Endothelial cell of umbilical vein (primary cell): ENCODE results near the gene TPRKB. TPM values are rescaled to one million over a fixed set of nuclear protein-coding genes. Genes with fewer than 3 reads are reported as not detected.
"Not testable (repeated sequence)": the region's sequence is repeated elsewhere in the genome, so short reads cannot be mapped to it uniquely, and the experiment has no call there.

Experiments
- BruUV-seq: library from RNA; stranded (reverse); fragments of 400-500 nt; replicated peaks from 2 replicates; lab custom pipeline; 2021; lab: Mats Ljungman, UMichigan
- CTCF ChIA-PET: fragments of 300-600, 350-600 bp; sonication (Branson Sonifier 250); formaldehyde crosslinking; loops from one replicate; lab custom pipeline; 2021; ENCODE audit warnings: antibody characterized with exemption, inconsistent platforms; lab: Charles Lee
- POLR2A ChIA-PET: fragments of 300-600, 350-600 bp; sonication (Branson Sonifier 250); formaldehyde crosslinking; loops from one replicate; lab custom pipeline; 2021; ENCODE audit warnings: antibody characterized with exemption, inconsistent platforms; lab: Charles Lee
- DNase-seq: peaks from one replicate; pipeline ENCODE4 v3.0.0-alpha.2; 2011; ENCODE audit warnings: low read depth, low spot score
- FAIRE-seq: peaks from 2 replicates; lab custom pipeline; 2011; peaks lifted over from hg19 to GRCh38; lab: Jason Lieb, UNC
- H2AFZ ChIP-seq: 2 replicates; pipeline ENCODE4 v1.6.0; 2012; ENCODE audit warnings: low read depth, low read length, control low read depth, inconsistent platforms
- H3K27ac ChIP-seq: 2 replicates; pipeline ENCODE4 v1.5.1; 2011; ENCODE audit warnings: low read depth, mild to moderate bottlenecking, control low read depth, low read length, moderate library complexity; ENCODE audit not compliant: insufficient read depth
- H3K27me3 ChIP-seq, 2 experiments: 2 replicates each; pipeline versions ENCODE4 v1.6.0 to v1.6.1; 2011; ENCODE audit warnings: low read length in 2 of 2, mixed read lengths in 1 of 2; ENCODE audit not compliant: control insufficient read depth in 2 of 2, insufficient read depth in 2 of 2
- H3K36me3 ChIP-seq, 2 experiments: 2 replicates in 1 of 2; 3 replicates in 1 of 2; pipeline ENCODE4 v1.5.1; 2011; ENCODE audit warnings: low read length in 2 of 2, mild to moderate bottlenecking in 1 of 2, moderate library complexity in 1 of 2; ENCODE audit not compliant: control insufficient read depth in 2 of 2, insufficient read depth in 2 of 2; ENCODE audit errors: extremely low read depth in 1 of 2
- H3K4me1 ChIP-seq: 3 replicates; pipeline ENCODE4 v1.5.1; 2011; ENCODE audit warnings: mild to moderate bottlenecking, low read length; ENCODE audit not compliant: control insufficient read depth, insufficient read depth; ENCODE audit errors: extremely low read depth
- H3K4me2 ChIP-seq: 2 replicates; pipeline ENCODE4 v1.6.1; 2011; ENCODE audit warnings: low read length, control low read depth, mixed read lengths; ENCODE audit not compliant: insufficient read depth
- H3K4me3 ChIP-seq, 3 experiments: fragments of 200-600 bp in 1 of 3; sonication (generic), shearing (Covaris generic) in 1 of 3; replicated peaks in 1 of 3; 2 replicates each; pipeline ENCODE4 v1.5.1; 2011 to 2016; ENCODE audit warnings: control low read depth in 3 of 3, low read length in 3 of 3, mild to moderate bottlenecking in 2 of 3, inconsistent platforms in 1 of 3, low read depth in 1 of 3, moderate library complexity in 1 of 3; ENCODE audit not compliant: insufficient read depth in 1 of 3
- H3K79me2 ChIP-seq: 2 replicates; pipeline ENCODE4 v1.6.0; 2012; ENCODE audit warnings: low read length, inconsistent platforms; ENCODE audit not compliant: control insufficient read depth, insufficient read depth
- H3K9ac ChIP-seq: replicated peaks from 2 replicates; pipeline ENCODE3; 2011; ENCODE audit warnings: low read length, control low read depth; ENCODE audit not compliant: insufficient read depth; ENCODE audit errors: extremely low read depth
- H3K9me1 ChIP-seq: replicated peaks from 3 replicates; pipeline ENCODE4 v1.6.0; 2011; ENCODE audit warnings: mild to moderate bottlenecking, low read length; ENCODE audit not compliant: control insufficient read depth, insufficient read depth; ENCODE audit errors: extremely low read depth
- H3K9me3 ChIP-seq: replicated peaks from 2 replicates; pipeline ENCODE4 v1.5.1; 2012; ENCODE audit warnings: low read length, inconsistent platforms; ENCODE audit not compliant: control insufficient read depth, insufficient read depth
- H4K20me1 ChIP-seq: replicated peaks from 2 replicates; pipeline ENCODE3; 2011; ENCODE audit warnings: mild to moderate bottlenecking, low read length; ENCODE audit not compliant: control insufficient read depth, insufficient read depth; ENCODE audit errors: extremely low read depth
- CTCF ChIP-seq, 2 donors: IDR thresholded peaks; 1 replicate in 1 of 2; 2 replicates in 1 of 2; pipeline ENCODE4 v1.5.1; 2011; ENCODE audit warnings: low read length in 2 of 2, mild to moderate bottlenecking in 2 of 2, moderate library complexity in 2 of 2, control low read depth in 1 of 2, inconsistent platforms in 1 of 2, low read depth in 1 of 2; ENCODE audit not compliant: insufficient read depth in 1 of 2; ENCODE audit errors: extremely low read depth in 1 of 2
- EZH2 ChIP-seq: IDR thresholded peaks from 2 replicates; pipeline ENCODE4 v1.6.1; 2012; ENCODE audit warnings: borderline replicate concordance, low read depth, mild to moderate bottlenecking, moderate library complexity, low read length, inconsistent platforms; ENCODE audit not compliant: severe bottlenecking
- FOS ChIP-seq: IDR thresholded peaks from 2 replicates; pipeline ENCODE4 v1.6.1; 2011; ENCODE audit warnings: mild to moderate bottlenecking, low read length, moderate library complexity, borderline replicate concordance; ENCODE audit not compliant: insufficient read depth
- GATA2 ChIP-seq: IDR thresholded peaks from 2 replicates; pipeline ENCODE4 v1.7.0; 2011; ENCODE audit warnings: low read depth, mild to moderate bottlenecking, moderate library complexity, mixed read lengths, low read length; ENCODE audit not compliant: insufficient read length, insufficient read depth
- JUN ChIP-seq: IDR thresholded peaks from 2 replicates; pipeline ENCODE4 v1.6.1; 2011; ENCODE audit warnings: borderline replicate concordance, low read depth; ENCODE audit not compliant: insufficient read length, insufficient read depth
- MAX ChIP-seq: IDR thresholded peaks from 2 replicates; pipeline ENCODE4 v1.6.1; 2011; ENCODE audit not compliant: insufficient read depth, insufficient read length
- MYC ChIP-seq: IDR thresholded peaks from one replicate; pipeline ENCODE4 v1.6.1; 2011; ENCODE audit warnings: mild to moderate bottlenecking, low read depth, low read length
- POLR2A ChIP-seq: IDR thresholded peaks from 2 replicates; pipeline ENCODE4 v1.6.1; 2012; ENCODE audit warnings: low read depth, mild to moderate bottlenecking, control low read depth, low read length
- POLR2AphosphoS5 ChIP-seq: IDR thresholded peaks from 2 replicates; pipeline ENCODE4 v1.6.1; 2012; ENCODE audit warnings: low read depth, mild to moderate bottlenecking, control low read depth, low read length, moderate library complexity; ENCODE audit not compliant: insufficient read depth
- dilution Hi-C: fragments of 300-500 bp; cut with MboI; formaldehyde crosslinking; loops from one replicate; pipeline ENCODE4 v1.15.0; 2019; ENCODE audit warnings: low sequenced_read_pairs; ENCODE audit not compliant: extremely low pct_ligation_motif_present
- intact Hi-C: fragments of 100-400 bp; cut with micrococcal nuclease; formaldehyde crosslinking; loops from one replicate; pipeline ENCODE4 v1.10.0; 2022
- polyA plus RNA-seq, 4 experiments: library from polyadenylated mRNA; depleted of rRNA in 3 of 4; stranded (reverse) in 3 of 4; unstranded in 1 of 4; fragments of >200 nt; gene quantifications; 2 replicates each; pipeline versions ENCODE4 v1.2.1 to v1.2.3, GENCODE V29; 2011 to 2012; ENCODE audit warnings: missing spikeins in 1 of 4
- total RNA-seq: library from RNA; stranded (reverse); gene quantifications from 2 replicates; pipeline ENCODE4 v1.2.3, GENCODE V29; 2021

TPRKB gene
- total and polyA plus RNA-seq, 2 donors (not counting 3 experiments of a cell fraction or from before 2014, with no cell fraction given), result 27.1 to 36.1 TPM

- H2AFZ ChIP-seq, BruUV-seq, H3K4me3 ChIP-seq, POLR2A ChIA-PET, DNase-seq, H3K27ac ChIP-seq, CTCF ChIA-PET, H3K36me3 ChIP-seq, H3K27me3 ChIP-seq, H3K9ac ChIP-seq, FAIRE-seq, dilution Hi-C loops, H3K9me1 ChIP-seq, H3K9me3 ChIP-seq, H3K4me1 ChIP-seq, H4K20me1 ChIP-seq, H3K4me2 ChIP-seq: not testable (repeated sequence)
- intact Hi-C loops, result loop anchor here (10.0 kb wide), 1 partner anchor 99 kb away; no protein-coding TSS in a partner anchor
- H3K79me2 ChIP-seq, result peaks cover 13% of the 10 kb centered on the region
These were observed 46.3 kb upstream of the TPRKB start for GRCh38 chr2:73783402-73783801.

GRCh38 chr2:73780237-73780582 is 43.1 kb upstream of the TPRKB start:
- DNase-seq, result no peak
- peak overlapping the region; percentile 10 for H2AFZ ChIP-seq
- peaks cover 0 to 2% of the 10 kb centered on the region in 2 experiments for H3K36me3 ChIP-seq
- H3K9me3 ChIP-seq, result no peaks in the 10 kb centered on the region
- dilution Hi-C loops, result no loop called here
- intact Hi-C loops, result loop anchor here (1.0 to 10.0 kb wide), 3 partner anchors 34 to 95 kb away; partner anchors contain the start of gene TPRKB
- H3K9ac ChIP-seq, result no peak overlapping the region
- no TSS peak for BruUV-seq
- peaks cover 21% of the 10 kb centered on the region for H3K79me2 ChIP-seq
- H3K4me2 ChIP-seq, result peak overlapping the region; percentile 33
- peaks cover 9% of the 10 kb centered on the region for H3K4me1 ChIP-seq
- peak overlapping the region in 1 of 3 experiments; percentile 92 for H3K4me3 ChIP-seq
- no peaks in the 10 kb centered on the region for H4K20me1 ChIP-seq
- H3K9me1 ChIP-seq, result no peaks in the 10 kb centered on the region
- TF ChIP-seq POLR2AphosphoS5 (no peak), MYC (no peak), MAX (no peak), GATA2 (no peak), POLR2A (no peak), EZH2 (no peak), FOS (no peak), JUN (no peak), CTCF (IDR thresholded peaks at IDR 0.05; ENCODE audit: extremely low read depth in 1 of 2, insufficient read depth in 1 of 2, low read depth in 1 of 2, low read length in 2 of 2) (no peak)
- no peak for FAIRE-seq
- H3K27me3 ChIP-seq, result no peaks in the 10 kb centered on the region
- POLR2A ChIA-PET, result no interaction called here
- H3K27ac ChIP-seq, result no peak overlapping the region
- CTCF ChIA-PET, result interaction anchor here (1.0 to 1.1 kb wide), 4 partner anchors 42 to 371 kb away, joined by 3 to 8 read pairs (median 4); partner anchors contain the start of gene TPRKB
